Suppressor macrophage (primary cell): ENCODE data around the gene WRAP73.
A peak's percentile ranks its signal among the peaks of the same experiment; 100 is the strongest.
"Not testable (repeated sequence)": the region's sequence is repeated elsewhere in the genome, so short reads cannot be mapped to it uniquely, and the experiment has no call there.

Experiments used
- DNase-seq, 4 experiments: peaks; one replicate each; pipeline ENCODE4 v3.0.0-alpha.2; 2020 to 2022

WRAP73 gene

DNA sequence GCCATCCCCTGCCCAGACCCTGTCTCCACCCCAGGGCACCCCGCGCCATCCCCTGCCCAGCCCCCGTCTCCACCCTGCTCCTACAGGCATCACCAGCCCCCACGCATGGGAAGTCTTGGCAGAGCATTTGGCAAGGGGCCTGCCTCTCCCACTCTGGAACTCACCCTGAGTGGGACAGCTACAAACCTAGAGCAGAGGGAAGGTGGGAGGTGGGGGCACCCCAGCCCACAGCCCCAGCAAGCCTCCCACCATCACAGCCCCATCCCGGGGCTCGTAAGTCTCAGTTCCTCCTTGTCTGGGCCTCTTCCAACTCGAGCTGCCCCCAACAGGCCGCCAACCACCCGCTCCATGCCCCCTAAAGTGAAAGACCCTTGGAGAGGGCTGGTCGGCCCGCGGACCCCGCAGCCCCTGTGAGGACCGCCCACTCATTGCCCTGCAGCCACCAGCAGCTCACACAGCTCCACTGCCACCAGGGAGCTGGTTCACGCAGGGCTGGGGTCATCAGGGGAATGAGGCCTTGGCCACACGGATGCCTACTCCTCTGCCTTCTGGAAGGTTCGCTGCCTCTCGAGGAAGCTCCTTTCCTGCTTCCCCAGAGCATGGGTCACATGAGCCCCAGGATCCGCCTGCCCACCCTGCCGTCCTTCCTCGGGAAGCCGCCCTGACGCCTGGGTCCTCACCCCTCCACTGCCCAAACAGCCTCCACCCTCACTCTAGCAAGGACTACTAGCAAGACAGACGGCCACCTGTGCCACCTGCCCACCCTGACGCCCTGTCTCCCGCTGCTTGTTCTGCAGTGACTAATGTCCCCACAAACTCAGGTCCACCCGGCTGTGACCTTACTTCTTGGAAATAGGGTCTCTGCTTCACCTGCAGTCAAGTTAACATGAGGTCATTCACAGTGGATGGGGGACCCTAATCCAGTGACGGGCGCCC, 53.0 kb downstream of the WRAP73 start:
- DNase-seq, result no peak

DNA sequence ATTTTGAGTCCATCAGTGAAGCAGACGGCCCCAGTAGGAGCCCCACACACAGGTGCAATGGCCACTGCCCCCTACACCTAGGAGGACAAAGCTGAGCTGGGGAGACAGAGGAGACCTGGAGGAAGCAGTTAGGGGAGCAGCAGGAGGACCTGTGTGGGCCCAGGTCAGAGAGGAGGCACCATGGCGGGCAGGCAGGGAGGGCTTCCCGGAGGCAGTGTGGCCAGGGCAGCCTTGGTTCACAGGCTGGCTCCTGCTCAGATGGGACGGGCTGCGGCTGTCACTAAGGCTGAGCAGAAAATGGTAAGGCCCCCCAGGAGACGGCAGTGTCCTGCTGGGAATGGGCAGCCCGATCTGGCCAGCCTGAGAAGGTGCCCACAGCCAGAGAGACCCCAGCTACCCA, 54.0 kb downstream of the WRAP73 start:
- no peak for DNase-seq

DNA sequence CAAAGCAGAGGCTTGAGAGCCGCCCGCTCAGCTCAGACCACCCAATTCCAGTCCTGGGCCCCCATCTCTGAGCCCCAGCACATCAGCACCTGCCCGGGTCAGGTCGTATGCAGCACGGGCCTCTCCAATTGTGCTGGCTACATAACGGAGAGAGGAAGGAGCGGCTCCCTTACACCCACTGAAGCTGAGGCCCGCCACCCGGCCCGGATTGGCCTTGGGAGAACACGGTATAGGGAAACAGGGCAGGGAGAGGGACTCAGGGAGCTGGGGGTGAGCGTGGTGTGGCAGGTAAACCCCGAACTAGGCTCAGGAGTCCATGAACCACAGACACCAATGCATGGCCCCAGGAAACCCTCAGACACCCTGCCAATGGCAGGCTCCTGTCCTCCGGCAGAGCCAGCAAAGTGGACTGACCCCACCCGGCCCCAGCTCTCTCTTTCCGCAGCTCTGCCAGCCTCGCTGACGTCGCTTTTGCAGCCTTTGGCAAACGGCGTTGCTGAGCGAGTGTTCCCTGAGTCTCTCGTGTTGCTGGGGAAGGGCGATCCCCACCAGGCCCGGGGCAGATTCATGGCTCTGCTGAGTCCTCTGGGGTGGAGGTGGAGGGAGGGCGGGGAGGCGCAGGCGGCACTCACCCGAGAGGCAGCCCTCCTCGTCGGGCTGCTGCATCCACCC, 55.1 kb downstream of the WRAP73 start:
- no peak for DNase-seq

- DNase-seq, result peak in 3 of 4 experiments; percentile 32 to 49 (median 37)
Observed at GRCh38 chr1:3593745-3594144, 56.2 kb downstream of the WRAP73 start.

DNA sequence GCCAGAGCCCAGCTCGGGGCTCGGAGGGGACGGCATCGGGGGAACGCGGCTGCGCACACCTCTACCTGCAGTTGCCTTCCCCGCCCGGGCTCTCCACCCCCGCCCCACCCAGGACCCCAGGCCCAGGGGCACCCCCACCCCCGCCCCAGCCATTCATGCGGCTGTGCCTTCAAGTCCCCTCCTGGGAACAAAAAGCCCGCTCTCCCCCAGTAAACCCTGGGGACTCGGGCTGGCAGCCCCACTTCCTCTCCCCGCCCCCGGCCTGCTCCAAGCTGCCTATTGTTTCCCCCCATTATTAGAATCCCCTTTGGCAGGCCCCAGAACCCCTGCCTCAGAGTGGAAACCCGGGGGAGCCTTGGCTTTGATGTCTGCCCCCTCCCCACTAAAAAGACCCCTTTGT, 56.6 kb downstream of the WRAP73 start:
- DNase-seq, result no peak

DNA sequence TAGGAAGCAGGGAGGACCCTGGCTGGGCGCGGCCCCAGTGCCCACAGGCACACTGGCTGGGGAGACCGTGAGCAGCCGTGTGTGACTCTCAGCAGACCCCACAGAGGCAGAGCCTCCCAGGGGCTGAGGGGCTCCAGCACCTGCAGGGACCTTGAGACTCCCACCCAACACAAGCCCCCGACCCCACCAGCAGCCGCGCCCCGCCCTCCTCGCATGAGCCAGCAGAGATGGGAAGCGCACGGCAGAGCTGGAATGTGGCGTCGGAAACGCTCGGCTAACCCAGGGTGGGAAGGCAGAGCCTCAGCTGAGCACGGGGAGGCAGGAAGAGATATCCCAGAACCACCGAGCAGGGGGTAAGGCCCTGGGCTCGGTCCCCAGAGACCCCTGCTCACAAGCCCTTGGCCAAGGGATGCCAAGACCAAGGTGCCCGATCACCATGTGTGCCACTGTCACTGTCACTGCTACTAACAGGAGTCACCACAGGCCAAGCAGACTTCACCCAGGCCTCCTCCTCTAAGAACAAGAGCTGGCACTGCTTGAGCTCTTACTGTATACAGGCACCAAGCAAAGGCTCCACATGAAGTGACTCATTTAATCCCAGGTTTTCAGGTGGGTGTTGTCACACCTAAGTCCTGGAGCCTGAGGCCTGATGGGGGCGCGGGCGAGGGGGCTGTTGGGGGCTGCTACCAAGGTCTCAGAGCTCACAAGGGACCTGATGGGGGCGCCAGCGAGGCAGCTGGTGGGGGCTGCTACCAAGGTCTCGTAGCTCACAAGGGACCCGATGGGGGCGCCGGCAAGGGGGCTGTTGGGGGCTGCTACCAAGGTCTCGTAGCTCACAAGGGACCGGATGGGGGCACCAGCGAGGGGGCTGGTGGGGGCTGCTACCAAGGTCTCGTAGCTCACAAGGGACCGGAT, 58.7 kb downstream of the WRAP73 start:
- DNase-seq, result no peak

- DNase-seq, result no peak
Observed at GRCh38 chr1:3590139-3590763, 59.7 kb downstream of the WRAP73 start.

GRCh38 chr1:3588395-3588794, 61.5 kb downstream of the WRAP73 start:
- no peak for DNase-seq

DNA sequence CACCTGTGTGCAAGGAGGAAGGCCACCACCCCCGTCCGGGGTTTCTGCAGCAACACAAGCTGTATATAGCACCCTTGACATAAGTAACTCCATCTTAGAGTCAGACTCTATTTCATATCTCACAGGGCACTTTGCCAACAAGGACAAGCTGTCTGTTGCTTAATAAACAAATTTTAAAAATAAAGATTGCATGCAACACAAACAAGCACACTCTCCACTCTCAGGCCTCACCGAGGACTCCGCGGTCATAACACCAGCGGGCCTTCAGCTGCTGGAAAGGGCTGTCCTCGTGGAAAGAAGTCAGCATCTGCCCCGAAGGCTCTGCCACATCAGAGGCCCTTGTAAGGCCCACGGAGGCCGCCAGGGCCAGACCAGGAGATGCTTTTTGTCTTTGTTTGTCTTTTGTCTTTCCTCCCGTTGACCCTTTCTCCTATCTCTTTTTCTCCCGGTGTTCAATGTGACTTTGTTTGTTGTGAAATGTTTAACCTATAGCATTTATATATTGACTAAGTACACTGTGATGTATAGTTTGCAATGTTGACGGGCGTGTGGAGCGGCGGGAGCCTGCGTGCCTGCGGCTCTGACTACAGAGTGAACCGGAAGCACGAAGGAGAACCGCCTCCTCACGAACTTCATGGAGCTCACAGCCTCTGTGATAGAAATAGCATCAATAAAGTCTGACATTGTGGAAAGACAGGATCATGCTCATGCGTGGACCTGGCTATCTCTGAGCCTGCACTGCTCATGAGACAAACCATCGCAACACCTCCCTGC, 62.7 kb downstream of the WRAP73 start:
- no peak for DNase-seq

DNA sequence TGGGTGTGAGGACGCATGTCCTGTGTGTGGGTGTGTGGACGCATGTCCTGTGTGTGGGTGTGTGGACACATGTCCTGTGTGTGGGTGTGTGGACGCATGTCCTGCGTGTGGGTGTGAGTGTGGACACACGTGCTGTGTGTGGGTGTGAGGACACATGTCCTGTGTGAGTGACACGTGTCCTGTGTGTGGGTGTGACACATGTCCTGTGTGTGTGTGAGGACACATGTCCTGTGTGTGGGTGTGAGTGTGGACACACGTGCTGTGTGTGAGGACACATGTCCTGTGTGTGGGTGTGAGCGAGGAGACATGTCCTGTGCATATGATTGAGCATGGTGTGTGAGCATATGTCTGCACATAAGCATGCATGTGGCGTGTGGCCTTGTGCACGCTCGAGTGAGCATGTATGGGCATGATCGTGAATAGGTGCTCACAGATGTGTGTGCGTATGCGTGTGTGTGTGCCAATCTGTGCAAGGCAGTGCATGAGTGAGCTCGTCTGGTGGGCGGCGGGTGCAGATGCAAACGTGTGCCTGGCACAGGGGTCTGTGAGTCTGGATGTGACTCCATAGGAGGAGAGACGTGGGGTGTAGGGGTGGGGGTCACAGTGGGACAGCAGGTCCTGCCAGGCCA, 63.8 kb downstream of the WRAP73 start:
- peak in 1 of 4 experiments; percentile 6 for DNase-seq

GRCh38 chr1:3585353-3585868, 64.5 kb downstream of the WRAP73 start:
- not testable (repeated sequence) for DNase-seq

GRCh38 chr1:3584915-3585314, 65.0 kb downstream of the WRAP73 start:
- DNase-seq, result peak in 1 of 4 experiments; percentile 8

- not testable (repeated sequence) for DNase-seq
Observed at GRCh38 chr1:3583751-3584150, 66.2 kb downstream of the WRAP73 start.

DNA sequence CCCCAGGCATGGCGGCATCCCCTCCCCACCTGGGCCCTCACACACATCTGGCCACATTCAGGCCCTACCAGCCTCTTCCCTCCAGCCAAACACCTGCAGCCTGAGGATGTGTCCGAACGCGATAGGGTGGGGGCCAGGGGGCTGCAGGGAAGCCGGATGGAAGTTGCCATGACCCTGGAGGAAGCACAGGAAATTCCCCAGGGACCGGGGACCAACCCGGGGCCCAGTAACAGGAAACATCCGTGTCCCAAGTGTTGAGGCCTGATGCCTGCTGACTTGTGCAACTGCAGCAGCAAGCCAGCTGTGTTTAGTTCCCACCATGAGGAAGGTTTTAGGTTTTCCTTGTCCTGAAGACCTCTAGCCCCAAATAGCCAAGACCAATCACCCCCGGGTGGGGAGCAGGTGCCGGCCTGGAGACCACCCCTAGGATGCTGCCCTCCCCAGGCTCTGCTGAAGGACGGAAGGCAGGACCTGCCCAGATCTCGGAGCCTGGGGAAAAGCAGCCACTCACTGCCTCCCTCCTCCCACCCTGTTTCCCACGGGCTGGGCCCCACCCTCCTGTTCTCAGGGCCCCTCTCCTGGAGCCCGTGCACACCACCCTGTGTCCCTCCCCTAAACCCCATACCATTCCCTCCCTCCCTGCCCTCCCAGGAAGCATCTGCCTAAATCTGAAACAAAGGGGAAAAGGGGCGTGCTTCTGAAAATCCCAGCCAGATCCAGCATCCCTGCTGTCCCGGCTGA, 68.4 kb downstream of the WRAP73 start:
- DNase-seq, result no peak
